DMS114 treated with DMSO at 0.1 percent for 48 hours (cell line): ENCODE results near the gene NINL.

Experiments
- DNase-seq: peaks from one replicate; lab custom pipeline; 2025; ENCODE audit not compliant: unreplicated experiment; lab: John Stamatoyannopoulos, UW

The NINL gene

DNA sequence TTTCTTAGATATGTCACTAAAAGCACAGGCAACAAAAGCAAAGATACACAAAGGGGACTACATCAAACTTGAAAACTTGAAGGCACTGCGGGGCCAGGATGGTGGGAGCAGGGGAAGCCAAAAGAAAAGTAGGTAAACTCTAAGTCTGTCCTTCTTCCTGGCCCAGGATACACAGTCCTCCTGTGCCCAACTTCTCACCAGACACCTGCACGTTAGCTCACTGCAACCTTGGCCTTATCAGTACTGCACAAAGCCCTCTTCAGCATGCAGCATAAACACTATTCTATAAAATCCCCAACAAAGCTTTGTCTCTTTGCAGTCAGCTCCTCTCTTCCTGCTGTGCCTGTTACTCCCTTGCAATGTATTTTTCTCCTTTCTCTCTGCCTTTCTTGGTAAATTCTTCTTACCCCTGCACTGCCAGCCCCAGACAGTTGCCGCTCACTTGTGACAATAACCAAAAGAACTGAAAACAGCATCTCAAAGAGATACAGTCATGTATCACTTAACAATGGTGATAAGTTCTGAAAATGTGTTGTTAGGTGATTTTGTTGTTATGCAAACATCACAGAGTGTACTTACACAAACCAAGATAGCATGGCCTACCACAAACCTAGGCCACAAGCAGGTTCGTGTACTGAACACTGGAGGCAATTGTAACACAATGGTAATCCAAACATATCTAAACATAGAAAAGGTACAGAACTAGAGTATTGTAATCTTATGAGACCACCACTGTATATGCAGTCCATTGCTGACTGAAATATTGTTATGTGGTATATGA, 51.2 kb downstream of the NINL start:
- DNase-seq, result no peak

GRCh38 chr20:25532971-25533391, 52.4 kb downstream of the NINL start:
- DNase-seq, result no peak

GRCh38 chr20:25532015-25532751, 53.1 kb downstream of the NINL start:
- no peak for DNase-seq

GRCh38 chr20:25529295-25529951, 55.9 kb downstream of the NINL start:
- no peak for DNase-seq

- DNase-seq, result no peak
Measured at GRCh38 chr20:25527949-25528348, 57.4 kb downstream of the NINL start.

GRCh38 chr20:25526446-25526845, 58.9 kb downstream of the NINL start:
- DNase-seq, result no peak

DNA sequence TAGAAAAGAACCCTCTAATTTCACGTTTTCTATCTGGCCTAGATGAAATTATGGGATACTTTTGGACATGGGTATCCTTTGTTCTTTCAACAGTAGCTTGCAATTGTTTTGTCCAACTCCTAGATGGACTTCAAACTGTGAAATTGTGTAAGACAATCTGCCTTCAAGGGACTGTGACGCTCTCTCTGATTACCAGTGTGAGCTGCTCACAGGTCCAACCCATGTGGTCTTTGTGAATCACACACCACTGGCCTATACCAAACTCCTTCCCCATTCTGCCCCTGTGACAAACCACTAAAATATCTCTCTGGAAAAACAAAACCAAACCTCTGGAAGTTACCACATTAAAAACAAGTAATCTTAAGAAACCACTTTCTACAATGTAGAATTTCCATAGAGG, 59.5 kb downstream of the NINL start:
- no peak for DNase-seq

DNA sequence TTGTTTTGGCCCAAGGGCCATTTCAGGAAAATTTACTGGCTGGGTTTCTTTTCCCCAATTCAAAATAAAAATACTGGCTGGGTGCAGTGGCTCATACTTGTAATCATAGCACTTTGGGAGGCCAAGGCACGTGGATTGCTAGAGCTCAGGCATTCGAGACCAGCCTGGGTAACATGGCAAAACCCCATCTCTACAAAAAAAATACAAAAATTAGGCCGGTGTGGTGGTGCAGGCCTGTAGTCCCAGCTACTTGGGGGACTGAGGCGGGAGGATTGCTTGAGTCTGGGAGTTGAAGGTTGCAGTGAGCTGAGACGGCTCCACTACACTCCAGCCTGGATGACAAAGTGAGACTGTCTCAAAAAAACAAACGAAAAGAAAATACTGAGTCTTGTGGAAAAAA, 60.0 kb downstream of the NINL start:
- no peak for DNase-seq

GRCh38 chr20:25521382-25521781, 63.9 kb downstream of the NINL start:
- no peak for DNase-seq

DNA sequence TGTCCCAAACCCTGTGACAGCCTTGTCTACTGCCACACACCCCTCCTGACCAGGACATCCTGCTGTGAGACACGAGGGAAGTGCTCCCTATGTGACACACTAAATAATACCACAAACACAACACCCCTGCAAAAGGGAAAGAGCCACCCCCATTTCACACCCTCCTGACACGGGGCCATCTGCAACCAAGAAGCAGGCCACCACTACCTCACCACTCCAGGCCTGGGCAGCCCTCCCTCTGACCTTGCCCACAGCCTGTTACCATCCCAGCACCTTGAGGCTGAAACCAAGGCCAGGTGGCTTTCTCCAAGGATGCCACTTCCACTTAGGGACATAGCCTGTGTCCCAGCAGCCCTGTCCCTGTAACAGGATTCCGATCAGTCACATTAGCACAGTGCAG, 68.2 kb downstream of the NINL start:
- DNase-seq, result no peak

- DNase-seq, result no peak
Measured at GRCh38 chr20:25514747-25515340, 70.5 kb downstream of the NINL start.

- no peak for DNase-seq
Measured at GRCh38 chr20:25514195-25514594, 71.1 kb downstream of the NINL start.

GRCh38 chr20:25512709-25513108, 72.6 kb downstream of the NINL start:
- no peak for DNase-seq

DNA sequence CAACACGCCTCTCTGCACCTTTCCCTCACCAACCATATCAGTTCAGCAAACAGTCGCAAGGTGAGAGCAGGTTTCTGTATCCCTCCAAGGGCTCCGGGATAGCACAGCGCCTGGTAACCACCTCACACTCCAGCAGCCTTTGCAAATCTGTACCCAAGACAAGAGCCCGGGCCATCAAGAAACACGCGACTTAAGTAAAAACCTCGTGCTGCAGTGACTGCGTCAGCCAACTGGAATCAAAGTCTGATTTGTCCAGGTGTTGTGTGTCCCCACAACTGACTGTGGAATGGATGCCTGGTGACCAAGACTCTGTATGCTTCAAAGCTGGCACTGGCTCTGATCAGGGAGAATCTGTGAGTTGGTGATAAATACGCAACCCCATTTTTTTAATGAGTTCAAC, 74.1 kb downstream of the NINL start:
- DNase-seq, result no peak

DNA sequence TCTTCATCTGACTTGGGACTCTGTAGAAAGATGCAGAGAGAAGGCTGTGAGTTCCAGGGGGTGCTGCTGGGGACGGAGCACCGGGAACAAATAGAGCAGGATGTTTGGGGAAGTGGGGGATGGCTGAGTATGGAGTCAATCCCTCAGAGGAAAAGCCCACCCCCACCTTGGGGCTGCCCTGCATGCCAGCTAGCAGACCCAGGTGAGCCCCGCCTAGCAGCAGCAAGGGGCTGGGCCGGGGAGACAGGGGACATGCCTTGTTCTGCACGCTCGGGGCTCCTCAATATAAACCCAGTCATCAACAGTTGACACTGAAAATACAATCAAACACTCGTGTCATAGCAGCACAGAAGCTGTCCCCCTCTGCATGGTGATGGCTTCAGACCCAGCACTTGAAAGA, 74.6 kb downstream of the NINL start:
- DNase-seq, result no peak

DNA sequence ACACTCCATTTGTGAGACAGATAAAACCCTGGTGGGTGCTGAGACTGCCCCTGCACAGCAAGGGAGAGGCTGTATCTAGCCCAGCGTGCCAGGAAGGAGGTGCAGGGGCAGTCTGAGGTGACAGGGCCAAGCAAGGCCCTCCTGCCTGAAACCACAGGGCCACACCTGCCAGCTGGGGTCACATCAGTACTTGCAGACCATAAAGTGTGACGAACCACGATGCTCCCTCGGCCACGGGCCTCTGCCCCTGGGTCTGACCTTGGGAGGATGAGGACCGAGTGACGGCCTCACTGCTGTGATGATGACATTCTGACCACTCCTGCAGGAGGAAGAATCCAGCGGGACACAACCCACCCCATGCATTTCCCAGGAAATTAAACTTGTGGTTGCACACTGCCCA, 75.1 kb downstream of the NINL start:
- DNase-seq, result no peak

GRCh38 chr20:25509084-25509483, 76.2 kb downstream of the NINL start:
- DNase-seq, result no peak

DNA sequence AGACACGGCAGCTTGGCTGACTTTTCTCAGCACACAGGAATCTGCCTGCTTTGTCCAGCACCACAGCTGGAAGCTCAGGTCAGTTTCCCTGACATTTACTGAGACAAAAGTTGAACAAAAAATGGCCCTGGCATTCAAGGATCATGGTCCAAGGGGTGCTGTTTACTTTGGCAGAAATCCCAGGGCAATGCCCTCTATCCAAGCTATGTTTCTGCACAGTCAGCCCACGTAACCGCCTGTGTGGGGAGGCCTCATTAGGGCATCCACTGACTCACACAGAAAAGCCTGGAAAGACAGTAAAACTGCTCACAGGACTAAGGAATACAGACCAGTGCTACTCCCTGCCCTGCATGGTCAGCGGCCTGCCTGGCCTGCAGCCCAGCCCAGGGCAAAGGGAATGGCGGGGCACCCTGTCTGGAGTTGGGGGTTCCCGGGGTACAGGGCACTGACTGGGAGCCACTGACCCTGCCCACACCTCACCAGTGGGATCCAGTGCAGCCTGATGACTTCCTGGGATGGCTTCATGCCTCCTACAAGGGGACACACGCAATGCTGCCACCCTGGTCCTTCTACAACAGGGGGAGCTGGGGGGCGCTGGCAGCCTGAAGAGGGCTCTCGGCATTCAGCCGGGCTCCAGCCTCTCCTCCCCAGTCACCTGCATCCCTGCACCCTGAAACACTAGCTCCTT, 77.1 kb downstream of the NINL start:
- DNase-seq, result no peak

GRCh38 chr20:25507385-25508082, 77.8 kb downstream of the NINL start:
- no peak for DNase-seq

GRCh38 chr20:25504366-25505135, 80.8 kb downstream of the NINL start:
- DNase-seq, result no peak
